Endothelial cell of umbilical vein (primary cell): ENCODE measurements around the gene HAT1. TPM values are rescaled to one million over a fixed set of nuclear protein-coding genes. Genes with fewer than 3 reads are reported as not detected.

Experiments
- BruUV-seq: library from RNA; stranded (reverse); fragments of 400-500 nt; replicated peaks from 2 replicates; lab custom pipeline; 2021; lab: Mats Ljungman, UMichigan
- CTCF ChIA-PET: fragments of 300-600, 350-600 bp; sonication (Branson Sonifier 250); formaldehyde crosslinking; loops from one replicate; lab custom pipeline; 2021; ENCODE audit warnings: antibody characterized with exemption, inconsistent platforms; lab: Charles Lee
- POLR2A ChIA-PET: fragments of 300-600, 350-600 bp; sonication (Branson Sonifier 250); formaldehyde crosslinking; loops from one replicate; lab custom pipeline; 2021; ENCODE audit warnings: antibody characterized with exemption, inconsistent platforms; lab: Charles Lee
- DNase-seq: peaks from one replicate; pipeline ENCODE4 v3.0.0-alpha.2; 2011; ENCODE audit warnings: low read depth, low spot score
- FAIRE-seq: peaks from 2 replicates; lab custom pipeline; 2011; peaks lifted over from hg19 to GRCh38; lab: Jason Lieb, UNC
- H2AFZ ChIP-seq: 2 replicates; pipeline ENCODE4 v1.6.0; 2012; ENCODE audit warnings: low read depth, low read length, control low read depth, inconsistent platforms
- H3K27ac ChIP-seq: 2 replicates; pipeline ENCODE4 v1.5.1; 2011; ENCODE audit warnings: low read depth, mild to moderate bottlenecking, control low read depth, low read length, moderate library complexity; ENCODE audit not compliant: insufficient read depth
- H3K27me3 ChIP-seq, 2 experiments: 2 replicates each; pipeline versions ENCODE4 v1.6.0 to v1.6.1; 2011; ENCODE audit warnings: low read length in 2 of 2, mixed read lengths in 1 of 2; ENCODE audit not compliant: control insufficient read depth in 2 of 2, insufficient read depth in 2 of 2
- H3K36me3 ChIP-seq, 2 experiments: 2 replicates in 1 of 2; 3 replicates in 1 of 2; pipeline ENCODE4 v1.5.1; 2011; ENCODE audit warnings: low read length in 2 of 2, mild to moderate bottlenecking in 1 of 2, moderate library complexity in 1 of 2; ENCODE audit not compliant: control insufficient read depth in 2 of 2, insufficient read depth in 2 of 2; ENCODE audit errors: extremely low read depth in 1 of 2
- H3K4me1 ChIP-seq: 3 replicates; pipeline ENCODE4 v1.5.1; 2011; ENCODE audit warnings: mild to moderate bottlenecking, low read length; ENCODE audit not compliant: control insufficient read depth, insufficient read depth; ENCODE audit errors: extremely low read depth
- H3K4me2 ChIP-seq: 2 replicates; pipeline ENCODE4 v1.6.1; 2011; ENCODE audit warnings: low read length, control low read depth, mixed read lengths; ENCODE audit not compliant: insufficient read depth
- H3K4me3 ChIP-seq, 3 experiments: fragments of 200-600 bp in 1 of 3; sonication (generic), shearing (Covaris generic) in 1 of 3; replicated peaks in 1 of 3; 2 replicates each; pipeline ENCODE4 v1.5.1; 2011 to 2016; ENCODE audit warnings: control low read depth in 3 of 3, low read length in 3 of 3, mild to moderate bottlenecking in 2 of 3, inconsistent platforms in 1 of 3, low read depth in 1 of 3, moderate library complexity in 1 of 3; ENCODE audit not compliant: insufficient read depth in 1 of 3
- H3K79me2 ChIP-seq: 2 replicates; pipeline ENCODE4 v1.6.0; 2012; ENCODE audit warnings: low read length, inconsistent platforms; ENCODE audit not compliant: control insufficient read depth, insufficient read depth
- H3K9ac ChIP-seq: replicated peaks from 2 replicates; pipeline ENCODE3; 2011; ENCODE audit warnings: low read length, control low read depth; ENCODE audit not compliant: insufficient read depth; ENCODE audit errors: extremely low read depth
- H3K9me1 ChIP-seq: replicated peaks from 3 replicates; pipeline ENCODE4 v1.6.0; 2011; ENCODE audit warnings: mild to moderate bottlenecking, low read length; ENCODE audit not compliant: control insufficient read depth, insufficient read depth; ENCODE audit errors: extremely low read depth
- H3K9me3 ChIP-seq: replicated peaks from 2 replicates; pipeline ENCODE4 v1.5.1; 2012; ENCODE audit warnings: low read length, inconsistent platforms; ENCODE audit not compliant: control insufficient read depth, insufficient read depth
- H4K20me1 ChIP-seq: replicated peaks from 2 replicates; pipeline ENCODE3; 2011; ENCODE audit warnings: mild to moderate bottlenecking, low read length; ENCODE audit not compliant: control insufficient read depth, insufficient read depth; ENCODE audit errors: extremely low read depth
- CTCF ChIP-seq, 2 donors: IDR thresholded peaks; 1 replicate in 1 of 2; 2 replicates in 1 of 2; pipeline ENCODE4 v1.5.1; 2011; ENCODE audit warnings: low read length in 2 of 2, mild to moderate bottlenecking in 2 of 2, moderate library complexity in 2 of 2, control low read depth in 1 of 2, inconsistent platforms in 1 of 2, low read depth in 1 of 2; ENCODE audit not compliant: insufficient read depth in 1 of 2; ENCODE audit errors: extremely low read depth in 1 of 2
- EZH2 ChIP-seq: IDR thresholded peaks from 2 replicates; pipeline ENCODE4 v1.6.1; 2012; ENCODE audit warnings: borderline replicate concordance, low read depth, mild to moderate bottlenecking, moderate library complexity, low read length, inconsistent platforms; ENCODE audit not compliant: severe bottlenecking
- FOS ChIP-seq: IDR thresholded peaks from 2 replicates; pipeline ENCODE4 v1.6.1; 2011; ENCODE audit warnings: mild to moderate bottlenecking, low read length, moderate library complexity, borderline replicate concordance; ENCODE audit not compliant: insufficient read depth
- GATA2 ChIP-seq: IDR thresholded peaks from 2 replicates; pipeline ENCODE4 v1.7.0; 2011; ENCODE audit warnings: low read depth, mild to moderate bottlenecking, moderate library complexity, mixed read lengths, low read length; ENCODE audit not compliant: insufficient read length, insufficient read depth
- JUN ChIP-seq: IDR thresholded peaks from 2 replicates; pipeline ENCODE4 v1.6.1; 2011; ENCODE audit warnings: borderline replicate concordance, low read depth; ENCODE audit not compliant: insufficient read length, insufficient read depth
- MAX ChIP-seq: IDR thresholded peaks from 2 replicates; pipeline ENCODE4 v1.6.1; 2011; ENCODE audit not compliant: insufficient read depth, insufficient read length
- MYC ChIP-seq: IDR thresholded peaks from one replicate; pipeline ENCODE4 v1.6.1; 2011; ENCODE audit warnings: mild to moderate bottlenecking, low read depth, low read length
- POLR2A ChIP-seq: IDR thresholded peaks from 2 replicates; pipeline ENCODE4 v1.6.1; 2012; ENCODE audit warnings: low read depth, mild to moderate bottlenecking, control low read depth, low read length
- POLR2AphosphoS5 ChIP-seq: IDR thresholded peaks from 2 replicates; pipeline ENCODE4 v1.6.1; 2012; ENCODE audit warnings: low read depth, mild to moderate bottlenecking, control low read depth, low read length, moderate library complexity; ENCODE audit not compliant: insufficient read depth
- dilution Hi-C: fragments of 300-500 bp; cut with MboI; formaldehyde crosslinking; loops from one replicate; pipeline ENCODE4 v1.15.0; 2019; ENCODE audit warnings: low sequenced_read_pairs; ENCODE audit not compliant: extremely low pct_ligation_motif_present
- intact Hi-C: fragments of 100-400 bp; cut with micrococcal nuclease; formaldehyde crosslinking; loops from one replicate; pipeline ENCODE4 v1.10.0; 2022
- polyA plus RNA-seq, 4 experiments: library from polyadenylated mRNA; depleted of rRNA in 3 of 4; stranded (reverse) in 3 of 4; unstranded in 1 of 4; fragments of >200 nt; gene quantifications; 2 replicates each; pipeline versions ENCODE4 v1.2.1 to v1.2.3, GENCODE V29; 2011 to 2012; ENCODE audit warnings: missing spikeins in 1 of 4
- total RNA-seq: library from RNA; stranded (reverse); gene quantifications from 2 replicates; pipeline ENCODE4 v1.2.3, GENCODE V29; 2021

The HAT1 gene
- total and polyA plus RNA-seq, 2 donors (not counting 3 experiments of a cell fraction or from before 2014, with no cell fraction given): 27.4 to 50.3 TPM

GRCh38 chr2:171889333-171889732 lies 32.9 kb upstream of the HAT1 start:
- no peaks in the 10 kb centered on the region for H4K20me1 ChIP-seq
- TF ChIP-seq CTCF (IDR thresholded peaks at IDR 0.05; ENCODE audit: extremely low read depth in 1 of 2, insufficient read depth in 1 of 2, low read depth in 1 of 2, low read length in 2 of 2) (no peak), FOS (no peak), JUN (no peak), MAX (no peak), GATA2 (no peak), EZH2 (no peak), MYC (no peak), POLR2AphosphoS5 (no peak), POLR2A (no peak)
- no peaks in the 10 kb centered on the region for H3K27me3 ChIP-seq
- dilution Hi-C loops (no loop called here), intact Hi-C loops (no loop called here)
- H3K27ac ChIP-seq: no peak overlapping the region
- DNase-seq (no peak), FAIRE-seq (no peak)
- POLR2A ChIA-PET: no interaction called here
- no peaks in the 10 kb centered on the region for H3K36me3 ChIP-seq
- no peak overlapping the region for H3K4me3 ChIP-seq
- no peak overlapping the region for H2AFZ ChIP-seq
- no peak overlapping the region for H3K9ac ChIP-seq
- no TSS peak for BruUV-seq
- no peaks in the 10 kb centered on the region for H3K79me2 ChIP-seq
- no peaks in the 10 kb centered on the region for H3K9me3 ChIP-seq
- CTCF ChIA-PET: no interaction called here
- peaks cover 4% of the 10 kb centered on the region for H3K4me1 ChIP-seq
- H3K9me1 ChIP-seq: no peaks in the 10 kb centered on the region
- H3K4me2 ChIP-seq: no peak overlapping the region
